Body of pancreas (tissue), 4 donors: ENCODE measurements around the gene PALM.

Experiments used
- CTCF ChIP-seq, 7 experiments: fragments of 450-650 bp in 4 of 7; fragments of 200-600 bp in 3 of 7; sonication (generic) in 3 of 7; IDR thresholded peaks; one replicate each; pipeline ENCODE4 v1.5.1; 2016 to 2019; ENCODE audit warnings: antibody characterized with exemption in 7 of 7
- POLR2A ChIP-seq, 3 donors: fragments of 450-650 bp; IDR thresholded peaks; one replicate each; pipeline ENCODE4 v1.6.1; 2016; ENCODE audit warnings: antibody characterized with exemption in 3 of 3, mild to moderate bottlenecking in 2 of 3

- TF ChIP-seq CTCF (IDR thresholded peaks at IDR 0.05) = no peak
- no peak for TF ChIP-seq POLR2A (IDR thresholded peaks at IDR 0.05)
Measured at GRCh38 chr19:793806-794205, 85.1 kb downstream of the PALM start.
